ENCODE measurements around the gene ELAC2.
A peak's percentile ranks its signal among the peaks of the same experiment; 100 is the strongest.

Gene ELAC2, protein sequence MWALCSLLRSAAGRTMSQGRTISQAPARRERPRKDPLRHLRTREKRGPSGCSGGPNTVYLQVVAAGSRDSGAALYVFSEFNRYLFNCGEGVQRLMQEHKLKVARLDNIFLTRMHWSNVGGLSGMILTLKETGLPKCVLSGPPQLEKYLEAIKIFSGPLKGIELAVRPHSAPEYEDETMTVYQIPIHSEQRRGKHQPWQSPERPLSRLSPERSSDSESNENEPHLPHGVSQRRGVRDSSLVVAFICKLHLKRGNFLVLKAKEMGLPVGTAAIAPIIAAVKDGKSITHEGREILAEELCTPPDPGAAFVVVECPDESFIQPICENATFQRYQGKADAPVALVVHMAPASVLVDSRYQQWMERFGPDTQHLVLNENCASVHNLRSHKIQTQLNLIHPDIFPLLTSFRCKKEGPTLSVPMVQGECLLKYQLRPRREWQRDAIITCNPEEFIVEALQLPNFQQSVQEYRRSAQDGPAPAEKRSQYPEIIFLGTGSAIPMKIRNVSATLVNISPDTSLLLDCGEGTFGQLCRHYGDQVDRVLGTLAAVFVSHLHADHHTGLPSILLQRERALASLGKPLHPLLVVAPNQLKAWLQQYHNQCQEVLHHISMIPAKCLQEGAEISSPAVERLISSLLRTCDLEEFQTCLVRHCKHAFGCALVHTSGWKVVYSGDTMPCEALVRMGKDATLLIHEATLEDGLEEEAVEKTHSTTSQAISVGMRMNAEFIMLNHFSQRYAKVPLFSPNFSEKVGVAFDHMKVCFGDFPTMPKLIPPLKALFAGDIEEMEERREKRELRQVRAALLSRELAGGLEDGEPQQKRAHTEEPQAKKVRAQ

DNA sequence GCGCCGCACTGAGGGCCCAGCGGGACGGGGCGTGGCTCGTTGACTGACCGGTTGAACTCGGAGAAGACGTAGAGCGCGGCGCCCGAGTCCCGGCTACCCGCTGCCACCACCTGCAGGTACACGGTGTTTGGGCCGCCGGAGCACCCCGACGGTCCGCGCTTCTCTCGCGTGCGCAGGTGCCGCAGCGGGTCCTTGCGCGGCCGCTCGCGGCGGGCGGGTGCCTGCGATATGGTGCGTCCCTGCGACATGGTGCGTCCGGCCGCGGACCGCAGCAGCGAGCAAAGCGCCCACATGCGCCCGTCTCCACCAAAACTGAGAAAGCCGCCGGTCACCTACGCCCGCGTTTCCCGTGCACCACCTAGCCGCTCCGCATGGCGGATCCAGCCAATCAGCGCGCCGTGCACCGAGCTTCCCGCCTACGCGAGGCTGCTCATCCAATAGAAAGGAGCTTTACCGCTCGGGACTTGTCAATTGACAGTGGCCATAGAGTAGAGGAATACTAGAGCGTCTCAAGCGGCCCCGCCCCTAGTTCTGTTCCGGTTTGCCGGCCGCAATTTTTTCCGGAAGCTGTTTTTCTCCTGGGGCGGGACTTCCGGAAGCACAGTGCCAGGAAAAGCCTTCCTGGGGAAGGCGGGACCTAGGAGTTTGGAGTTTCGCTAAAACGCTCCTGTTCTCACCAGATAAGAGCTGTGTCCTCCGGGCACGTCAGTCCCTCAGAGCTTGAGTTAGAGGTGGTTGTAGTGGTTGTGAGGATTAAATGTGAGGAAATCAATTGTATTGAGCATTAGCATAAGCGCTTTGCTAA lies at the start of gene ELAC2:
Gene ELAC2, minus strand, starts transcription at position 373 of the 805 bp plus-strand sequence. Its CDS starts 80 bp downstream, at position 293.
- peak; percentile 96 for DNase-seq (ENCODE audit: low read depth in 2 of 2)

DNA sequence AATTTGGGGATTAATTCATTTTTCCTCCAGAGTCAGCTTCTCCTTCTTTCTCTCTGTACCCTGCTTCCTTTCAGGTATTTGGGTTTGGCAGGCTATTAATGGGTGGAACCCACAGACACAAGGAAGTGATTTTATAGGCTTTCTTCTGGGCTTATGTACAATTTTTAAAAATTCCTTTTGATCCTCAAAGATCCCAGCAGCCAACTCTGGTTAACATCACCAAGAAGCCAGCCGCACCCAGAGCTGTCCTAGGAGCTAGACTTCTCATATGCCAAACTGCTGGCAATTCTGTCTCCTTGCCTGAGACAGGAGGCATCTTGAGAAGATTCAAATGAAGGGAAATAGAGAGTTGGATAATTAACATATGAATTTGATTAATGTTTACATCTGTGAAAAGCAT lies 47.2 kb upstream of the ELAC2 start:
- DNase-seq (ENCODE audit: low read depth in 2 of 2): no peak

DNA sequence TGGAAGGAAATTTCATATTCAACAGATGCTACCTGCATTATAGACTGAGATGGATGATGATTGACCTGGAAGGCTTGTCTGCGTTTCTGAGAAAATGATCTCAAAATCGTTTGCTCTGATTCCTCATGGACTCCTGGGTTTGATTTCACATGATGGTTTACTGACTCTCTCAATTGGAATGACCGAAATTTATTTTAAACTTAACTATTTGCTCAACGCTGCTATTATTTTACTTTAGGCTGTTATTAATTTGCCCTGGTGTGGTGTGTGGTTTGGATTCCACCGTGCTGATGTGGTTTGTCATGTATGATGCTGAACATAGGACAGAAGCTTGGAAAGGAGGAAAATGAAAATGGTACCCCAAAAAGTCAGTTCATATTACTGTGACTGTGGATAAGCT lies 37.3 kb upstream of the ELAC2 start:
- DNase-seq (ENCODE audit: low read depth in 2 of 2): no peak

DNA sequence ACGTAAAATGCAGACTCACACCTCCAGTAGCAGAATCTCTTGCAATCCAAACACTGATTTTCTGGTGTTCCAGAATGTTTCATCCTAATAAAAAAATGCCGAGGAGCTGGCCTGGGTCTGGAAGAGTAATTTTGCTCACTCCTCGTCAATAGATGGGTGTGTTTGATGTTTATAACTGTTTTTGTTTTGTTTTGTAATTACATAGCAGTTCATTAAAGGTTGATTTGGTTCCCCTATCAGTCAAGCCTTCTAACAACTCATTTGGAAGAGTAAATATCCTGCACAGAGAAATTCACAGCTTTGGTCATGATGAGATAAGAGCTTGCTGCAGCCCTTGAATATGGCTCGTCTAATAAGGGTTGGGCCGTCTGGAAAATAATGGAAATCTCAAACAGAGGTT lies 36.8 kb upstream of the ELAC2 start:
- DNase-seq (ENCODE audit: low read depth in 2 of 2): no peak

DNA sequence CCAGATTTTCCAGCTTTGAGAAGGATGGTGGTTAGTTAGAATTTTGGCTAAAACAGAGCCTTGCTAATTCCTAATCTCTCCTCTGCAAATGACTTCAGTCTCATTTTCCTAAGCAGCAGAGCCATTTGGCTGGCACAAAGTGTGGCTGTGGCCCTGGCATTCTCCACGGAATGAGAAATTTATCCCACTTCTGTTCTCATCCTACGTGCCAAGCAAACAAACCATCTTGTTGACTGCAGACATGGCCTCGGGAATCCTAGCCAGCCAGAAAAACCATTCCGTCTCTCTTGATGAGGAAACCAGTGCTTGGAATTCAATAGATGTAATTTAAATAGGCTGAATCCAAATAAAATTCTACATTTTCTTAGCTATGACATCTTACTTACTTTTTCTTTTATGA lies 34.1 kb upstream of the ELAC2 start:
- DNase-seq (ENCODE audit: low read depth in 2 of 2): no peak

DNA sequence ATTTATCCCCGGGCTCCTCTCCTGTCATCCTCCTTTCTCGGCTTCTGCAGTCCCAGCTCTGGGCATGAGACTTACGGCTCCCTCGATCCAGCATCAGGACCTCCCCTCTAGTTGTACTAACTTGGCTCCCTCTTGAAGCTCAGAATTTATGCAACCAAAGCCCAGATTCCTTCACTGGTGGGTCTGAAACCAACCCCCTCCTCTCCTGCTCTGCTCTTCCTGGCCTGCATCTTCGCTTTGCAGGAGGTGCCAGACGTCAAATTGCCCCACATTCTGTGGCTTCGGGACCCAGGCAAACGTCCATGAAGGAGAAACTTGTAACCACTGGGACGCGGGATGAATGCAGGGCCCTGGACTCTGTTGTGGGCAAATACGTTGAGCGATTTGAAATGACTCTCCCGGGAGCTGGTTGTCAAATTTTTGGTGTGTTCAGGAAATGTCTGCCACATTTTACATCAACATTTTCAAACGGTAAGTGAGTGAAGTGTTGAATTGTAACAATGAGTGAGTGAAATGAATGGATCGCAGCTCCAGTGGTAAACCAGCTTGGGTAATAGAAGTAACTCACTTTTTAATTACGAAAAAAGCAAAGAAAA lies 29.3 kb upstream of the ELAC2 start:
- no peak for DNase-seq (ENCODE audit: low read depth in 2 of 2)

DNA sequence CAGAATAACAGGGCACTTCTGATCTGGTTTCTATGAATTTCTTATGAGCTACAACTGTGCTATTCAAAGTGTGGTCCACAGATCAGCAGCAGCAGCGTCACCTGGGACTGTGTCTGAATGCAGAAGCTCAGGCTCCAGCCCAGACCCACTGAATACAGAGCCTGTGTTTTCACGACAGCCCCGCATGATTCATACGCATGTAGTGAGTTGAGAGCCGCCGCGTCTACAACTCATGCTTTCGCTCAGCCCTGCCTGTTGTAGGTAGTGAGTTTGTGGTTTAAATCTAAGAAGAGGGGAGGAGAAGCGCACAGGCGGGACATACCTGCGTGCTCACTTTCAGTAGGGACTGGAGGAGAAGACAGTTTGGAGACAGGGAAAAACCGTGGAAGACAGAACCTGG lies 28.5 kb upstream of the ELAC2 start:
- no peak for DNase-seq (ENCODE audit: low read depth in 2 of 2)

DNA sequence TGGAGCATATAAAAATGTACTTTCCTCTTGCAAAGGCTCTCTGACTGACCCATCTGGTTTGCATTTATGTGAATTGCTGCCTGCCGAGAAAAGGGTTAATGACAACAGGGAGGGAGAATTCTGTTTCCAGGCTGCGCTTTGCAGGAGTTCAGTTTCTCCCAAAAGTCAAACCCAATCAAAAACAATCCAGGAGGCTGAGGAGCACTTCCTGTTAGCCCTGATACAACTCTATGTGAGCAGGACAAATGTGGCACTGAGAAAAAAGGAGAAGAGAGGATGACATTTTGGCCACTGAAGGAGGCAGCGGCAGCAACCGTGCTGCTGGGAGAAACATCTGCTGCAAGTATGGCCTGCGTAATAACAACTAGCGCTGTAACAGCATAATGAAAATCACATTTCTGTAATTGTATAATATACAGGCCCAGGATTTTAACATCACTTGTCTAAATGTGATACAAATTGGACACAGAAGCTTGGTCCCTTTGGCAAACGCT lies 26.8 kb upstream of the ELAC2 start:
- DNase-seq (ENCODE audit: low read depth in 2 of 2): no peak

DNA sequence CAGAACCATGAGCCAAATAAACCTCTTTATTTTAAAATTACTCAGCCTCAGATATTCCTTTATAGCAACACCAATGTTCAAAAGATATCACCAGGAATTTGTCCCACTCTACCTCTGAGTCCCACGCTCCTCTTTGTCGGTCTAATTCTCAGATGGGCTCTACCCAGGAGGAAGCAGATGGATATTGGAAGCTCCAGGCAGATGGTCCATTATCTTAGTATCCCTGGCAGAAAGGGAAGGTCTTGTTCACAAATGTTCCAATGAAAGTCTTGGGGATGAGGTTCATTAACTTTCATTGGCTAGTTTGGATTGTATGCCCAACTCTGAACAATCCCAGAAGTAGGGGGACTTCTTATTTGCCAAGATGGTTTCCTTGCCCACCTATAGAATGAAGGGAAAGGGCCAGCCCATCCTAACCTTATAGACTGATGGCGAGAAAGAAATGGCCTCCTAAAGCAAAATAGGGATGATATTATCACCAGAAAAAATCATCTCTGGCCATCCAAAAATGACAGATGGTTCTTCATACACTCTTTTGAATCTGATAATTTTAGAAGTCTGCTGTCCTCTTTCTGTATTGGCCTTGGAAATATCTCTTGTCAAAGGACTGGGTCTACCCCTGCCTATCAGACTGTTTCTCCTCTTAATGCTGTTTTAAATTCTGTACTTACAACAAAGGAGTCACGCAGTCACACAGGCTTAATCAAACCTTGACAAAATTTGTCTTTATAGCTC lies 21.3 kb upstream of the ELAC2 start:
- no peak for DNase-seq (ENCODE audit: low read depth in 2 of 2)

DNA sequence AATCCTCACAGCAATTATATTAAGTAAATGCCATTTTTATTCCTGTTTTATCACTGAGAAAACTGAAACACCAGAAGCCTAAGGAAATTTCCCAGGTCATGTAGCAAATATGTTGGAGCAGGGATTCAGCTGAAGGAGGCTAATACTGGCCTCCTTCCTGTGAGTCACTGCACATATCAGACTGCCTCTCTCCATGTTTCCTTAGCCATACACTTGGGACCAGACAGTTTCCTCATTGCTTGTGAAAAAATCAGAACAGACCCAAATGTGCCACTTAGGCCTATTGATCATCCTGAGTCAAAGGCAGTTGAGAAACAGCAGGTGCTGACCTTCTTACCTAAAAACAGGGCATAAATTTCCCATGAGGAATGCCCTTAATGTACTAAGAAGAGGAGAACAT lies 18.9 kb upstream of the ELAC2 start:
- no peak for DNase-seq (ENCODE audit: low read depth in 2 of 2)

DNA sequence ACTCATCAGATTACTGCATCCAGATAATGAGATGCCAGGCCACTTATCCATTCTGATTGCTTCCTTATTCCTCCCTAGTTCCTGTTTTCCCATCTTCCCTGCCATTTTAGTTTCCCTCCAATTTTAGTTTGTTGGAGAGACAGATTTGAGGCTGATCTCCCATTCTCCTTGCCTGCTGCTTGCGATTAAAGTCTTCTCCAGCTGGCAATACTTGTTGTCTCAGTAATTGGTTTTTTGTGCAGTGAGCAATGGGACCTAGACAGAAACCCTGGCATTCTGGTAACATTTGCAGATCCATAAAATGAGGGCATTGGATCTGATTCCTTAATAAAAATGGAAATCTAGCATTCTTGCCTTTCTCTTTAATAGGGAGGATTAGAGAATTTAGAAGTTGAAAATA lies 17.6 kb upstream of the ELAC2 start:
- no peak for DNase-seq (ENCODE audit: low read depth in 2 of 2)

DNA sequence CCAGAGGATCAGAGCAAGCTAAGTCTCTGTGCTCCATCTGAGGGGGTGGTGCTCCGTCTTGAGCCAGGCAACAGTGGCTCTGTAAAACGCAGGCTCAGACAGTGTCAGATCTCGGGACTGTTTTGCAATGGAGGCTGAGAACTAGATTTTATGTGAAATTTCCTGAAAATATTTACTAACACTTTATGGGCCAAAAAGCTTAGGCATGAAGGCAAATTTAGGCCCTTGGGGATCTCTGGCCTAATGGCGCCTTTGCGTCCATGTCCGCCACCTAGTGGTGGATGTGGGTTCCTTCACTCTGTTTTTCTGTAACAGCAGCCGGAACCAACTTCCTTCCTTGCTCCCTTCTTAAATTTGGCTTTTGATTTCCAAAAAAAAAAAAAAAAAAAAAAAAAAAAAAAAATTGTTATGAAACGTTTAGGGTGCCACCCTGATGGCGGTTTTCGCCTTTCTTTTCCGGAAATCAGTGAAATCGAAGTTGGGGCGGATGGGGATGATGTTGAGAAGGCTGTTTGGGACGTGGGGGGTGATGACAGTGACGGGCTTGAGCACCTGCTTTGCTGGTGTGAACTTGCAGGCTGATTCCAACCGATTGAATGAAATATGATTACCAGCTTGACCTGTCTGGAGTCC lies 14.0 kb upstream of the ELAC2 start:
- DNase-seq (ENCODE audit: low read depth in 2 of 2): no peak

DNA sequence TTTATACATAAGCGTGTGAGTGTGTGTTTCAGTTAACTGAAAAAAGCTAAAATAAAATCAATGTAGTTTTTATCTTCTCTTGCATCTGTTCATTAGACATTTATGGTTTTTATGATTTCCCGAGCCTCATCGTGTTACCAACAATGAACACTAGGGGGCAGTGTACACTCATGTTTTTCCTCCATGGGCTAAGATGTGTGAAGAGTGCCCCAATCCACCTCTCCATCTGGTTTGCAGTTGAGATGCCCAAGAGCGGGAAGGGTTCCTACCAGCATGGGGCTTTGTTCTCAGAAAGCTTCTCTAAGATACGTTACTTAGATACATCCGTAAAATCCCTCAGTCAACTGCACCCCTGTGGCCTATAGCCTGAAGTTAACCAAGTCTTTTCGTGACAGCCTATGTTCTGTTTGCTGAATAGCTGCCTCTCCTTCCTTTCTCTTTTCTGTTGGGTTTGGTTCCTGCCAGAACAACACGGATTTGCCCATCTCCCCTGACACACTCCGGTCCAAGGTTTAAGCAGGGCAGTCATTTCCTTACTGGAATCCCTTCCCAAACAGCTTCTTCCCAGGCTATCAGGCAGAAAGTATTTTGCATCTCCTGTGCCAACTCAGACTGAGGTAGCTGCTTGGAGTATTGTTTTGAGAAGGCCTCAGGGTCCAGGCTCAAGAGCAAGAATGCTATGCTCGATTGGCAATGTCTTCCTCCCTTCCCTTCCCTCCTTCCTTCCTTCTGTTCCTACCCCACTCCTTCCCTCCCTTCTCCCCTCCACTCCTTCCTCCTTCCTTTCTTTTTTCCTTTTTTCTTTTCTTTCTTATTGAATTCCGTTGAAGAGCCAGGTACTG lies 12.9 kb upstream of the ELAC2 start:
- DNase-seq (ENCODE audit: low read depth in 2 of 2): no peak

DNA sequence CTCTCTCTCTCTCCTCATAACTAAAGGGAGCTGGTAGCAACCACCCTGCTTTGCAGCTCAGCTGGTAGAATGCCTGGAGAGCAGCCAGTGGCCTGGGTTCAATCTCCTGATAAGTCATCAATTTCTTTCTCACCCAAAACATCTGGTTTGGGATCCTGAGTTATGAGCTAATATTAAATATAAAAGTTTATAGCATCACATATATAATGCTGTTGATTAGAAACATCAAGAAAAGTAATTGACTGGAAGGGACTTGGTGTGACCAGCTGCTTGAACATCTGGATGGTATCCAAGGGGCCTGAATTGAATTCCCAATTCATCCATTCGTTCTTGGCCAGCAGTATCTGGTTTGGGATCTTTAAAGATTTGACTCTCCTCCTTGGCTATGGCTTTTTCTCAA lies 12.2 kb upstream of the ELAC2 start:
- DNase-seq (ENCODE audit: low read depth in 2 of 2): no peak

DNA sequence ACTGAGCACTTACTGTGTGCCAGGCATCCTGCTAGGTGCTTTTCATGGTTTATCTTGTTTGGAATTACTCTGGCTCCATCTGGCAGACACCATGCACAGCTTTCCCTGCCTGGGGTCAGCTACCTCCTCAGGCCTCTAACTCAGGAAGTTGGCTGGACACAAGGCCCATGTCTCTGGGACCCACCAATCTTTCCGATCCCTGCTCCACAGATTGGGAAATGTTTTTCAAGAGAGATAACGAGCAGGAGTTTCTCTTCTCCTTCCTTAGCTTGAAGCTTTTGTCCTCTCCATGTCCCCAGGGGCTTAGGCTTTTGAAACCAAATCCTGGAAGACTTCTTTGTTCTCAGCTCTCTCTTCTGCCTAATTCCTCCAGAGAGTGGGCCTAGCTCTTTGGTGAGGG lies 11.5 kb upstream of the ELAC2 start:
- DNase-seq (ENCODE audit: low read depth in 2 of 2): no peak

DNA sequence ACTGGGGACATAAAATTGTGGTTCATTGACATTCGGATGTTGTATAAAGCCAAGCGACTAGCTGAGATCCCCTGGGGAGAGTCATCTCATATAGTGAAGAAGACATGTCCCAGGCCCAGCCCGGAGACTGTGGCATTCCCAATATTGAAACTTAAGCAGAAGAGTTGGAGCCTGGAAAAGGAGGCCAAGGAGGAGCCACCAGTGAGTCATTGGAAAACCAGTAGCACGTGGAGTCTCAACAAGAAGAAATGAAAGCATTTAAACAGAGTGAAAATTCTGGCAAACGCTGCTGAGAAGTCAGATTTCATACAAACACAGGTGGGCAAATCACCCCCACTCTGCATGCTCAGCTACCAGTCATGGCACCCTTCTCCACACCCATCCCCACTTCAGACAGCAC lies 9.4 kb upstream of the ELAC2 start:
- DNase-seq (ENCODE audit: low read depth in 2 of 2): no peak

DNA sequence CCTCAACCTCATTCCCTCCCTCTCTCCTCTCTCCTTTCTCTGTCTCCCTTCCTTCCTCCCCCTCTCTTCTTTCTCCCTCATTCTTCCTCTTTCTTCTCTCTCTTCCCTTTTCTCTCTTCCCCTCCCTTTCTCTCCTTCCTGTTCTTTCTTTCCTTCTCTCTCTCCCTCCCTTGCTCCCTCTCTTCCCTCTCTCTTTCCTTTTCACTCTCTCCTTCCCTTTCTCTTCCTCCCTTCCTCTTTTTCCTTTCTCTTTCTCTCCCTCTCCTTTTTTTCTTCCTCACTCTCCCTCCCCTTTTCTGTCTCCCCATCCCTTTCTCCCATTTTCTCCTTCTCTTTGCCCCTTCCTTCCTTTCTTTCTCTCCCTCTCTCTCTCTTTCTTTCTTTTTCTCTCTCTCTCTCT lies 7.9 kb upstream of the ELAC2 start:
- DNase-seq (ENCODE audit: low read depth in 2 of 2): no peak

DNA sequence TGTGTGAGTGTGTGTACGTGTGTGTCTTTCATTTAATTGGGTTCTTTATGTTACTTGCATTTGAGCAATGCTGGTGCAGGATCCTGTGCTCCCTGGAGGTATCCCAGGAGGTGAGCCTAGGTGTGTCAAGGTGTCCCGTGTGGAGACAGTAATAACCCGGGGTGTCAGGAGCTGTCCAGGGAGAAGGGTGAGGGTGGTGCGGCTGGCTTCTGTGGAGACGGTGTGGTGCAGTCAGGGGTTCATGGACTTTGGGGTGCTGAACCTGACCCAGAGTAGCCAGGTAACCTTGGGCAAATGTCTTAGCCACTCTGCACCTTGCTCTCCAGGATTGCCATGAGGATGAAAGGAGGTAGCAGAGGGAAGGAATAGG lies 7.4 kb upstream of the ELAC2 start:
- no peak for DNase-seq (ENCODE audit: low read depth in 2 of 2)

DNA sequence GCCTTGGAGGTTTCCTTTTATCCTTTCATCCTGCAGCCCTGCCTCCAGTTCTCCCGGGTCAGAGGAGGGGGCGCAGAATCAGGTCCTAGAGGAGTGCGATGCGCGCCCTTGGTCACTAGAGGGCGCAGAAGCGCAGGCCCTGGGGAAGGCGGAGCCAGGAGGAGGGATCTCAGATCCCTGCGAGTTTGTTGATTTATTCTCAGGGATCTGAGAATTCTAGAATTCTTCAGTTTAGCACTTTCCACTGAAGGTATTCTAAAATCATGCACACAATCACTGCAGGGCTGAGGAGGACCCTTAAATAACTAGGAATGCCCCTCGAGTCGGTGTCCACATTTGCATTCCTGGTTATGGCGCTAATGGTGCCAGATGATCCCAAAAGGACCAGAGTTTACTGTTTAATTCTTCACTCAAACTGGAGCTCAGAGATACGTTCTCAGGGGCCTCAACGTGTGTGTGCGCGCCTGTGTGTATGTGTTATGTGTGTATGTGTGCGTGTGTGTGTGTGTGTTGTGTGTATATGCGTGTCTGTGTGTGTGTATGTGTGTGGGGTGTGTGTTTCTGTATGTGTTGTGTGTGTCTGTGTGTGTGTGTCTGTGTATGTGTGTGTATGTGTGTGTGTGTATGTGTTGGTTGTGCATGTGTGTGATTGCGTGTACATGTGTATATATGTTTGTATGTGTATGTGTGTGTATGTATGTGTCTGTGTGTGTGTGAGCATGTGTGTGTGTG lies 6.9 kb upstream of the ELAC2 start:
- DNase-seq (ENCODE audit: low read depth in 2 of 2): peak; percentile 24 to 44
